MM.1S (cell line): ENCODE data around the gene ECPAS.

Source experiments
- CTCF ChIP-seq: fragments of 300-600 bp; sonication (generic); IDR thresholded peaks from 2 replicates; pipeline ENCODE4 v1.5.1; 2016; ENCODE audit warnings: antibody characterized with exemption, low read length, mixed read lengths
- EZH2 ChIP-seq: fragments of 300-600 bp; sonication (generic); optimal IDR thresholded peaks from 2 replicates; pipeline ENCODE3; 2017; ENCODE audit warnings: low read depth, mild to moderate bottlenecking, antibody characterized with exemption, low read length, mixed read lengths
- EZH2phosphoT487 ChIP-seq: fragments of 300-600 bp; sonication (generic); IDR thresholded peaks from 2 replicates; pipeline ENCODE4 v1.6.1; 2018; ENCODE audit warnings: antibody characterized with exemption, low read length

GRCh38 chr9:111525056-111525977 is 41.1 kb upstream of the ECPAS start, which contains the start of gene ZNF483:
- TF ChIP-seq CTCF (no peak), EZH2 (no peak), EZH2phosphoT487 (no peak)
